BLaER1 treated with 17β-estradiol and CSF1 and Interleukin-3, amounts not matched to agents 10 nM and 100 nM (cell line): ENCODE measurements around the gene PSTPIP1.

Experiments used
- H3K27ac ChIP-seq, 11 experiments: shearing (Covaris generic); formaldehyde crosslinking; 2 replicates each; pipeline ENCODE4 v1.8.1; 2022
- H3K27me3 ChIP-seq, 11 experiments: shearing (Covaris generic); formaldehyde crosslinking; 2 replicates each; pipeline ENCODE4 v1.8.1; 2022
- H3K36me3 ChIP-seq, 11 experiments: shearing (Covaris generic); formaldehyde crosslinking; 2 replicates each; pipeline ENCODE4 v1.8.1; 2022
- H3K4me1 ChIP-seq, 10 experiments: shearing (Covaris generic); formaldehyde crosslinking; 2 replicates each; pipeline ENCODE4 v1.8.1; 2022
- H3K4me2 ChIP-seq, 11 experiments: shearing (Covaris generic); formaldehyde crosslinking; 2 replicates each; pipeline ENCODE4 v1.8.1; 2022
- H3K4me3 ChIP-seq, 10 experiments: shearing (Covaris generic); formaldehyde crosslinking; 2 replicates each; pipeline ENCODE4 v1.8.1; 2022
- H3K9ac ChIP-seq, 11 experiments: shearing (Covaris generic); formaldehyde crosslinking; 2 replicates each; pipeline ENCODE4 v1.8.1; 2022
- H3K9me3 ChIP-seq, 11 experiments: shearing (Covaris generic); formaldehyde crosslinking; replicated peaks in 1 of 11; 2 replicates each; pipeline ENCODE4 v1.8.1; 2022
- H4K20me1 ChIP-seq, 11 experiments: shearing (Covaris generic); formaldehyde crosslinking; 2 replicates each; pipeline ENCODE4 v1.8.1; 2022
- Cebpa-rat ChIP-seq, 11 experiments: shearing (Covaris generic); IDR thresholded peaks; 2 replicates each; pipeline ENCODE4 v1.8.1; 2022

The PSTPIP1 gene

GRCh38 chr15:77033417-77033728 is 38.4 kb downstream of the PSTPIP1 start:
- no peak for TF ChIP-seq Cebpa-rat (IDR thresholded peaks at IDR 0.05)
- H3K27me3 ChIP-seq: no peaks in the 10 kb centered on the region
- H3K36me3 ChIP-seq: peaks cover 18 to 96% (median 94%) of the 10 kb centered on the region in 11 experiments
- H3K4me3 ChIP-seq: no peak overlapping the region
- H3K9me3 ChIP-seq: peaks cover 0 to 41% (median 21%) of the 10 kb centered on the region in 11 experiments; a peak in 17 of 22 replicates
- H3K9ac ChIP-seq: peak overlapping the region in 4 of 11 experiments; percentile 2 to 27 (median 10); a peak in 1 of 22 replicates
- H3K4me2 ChIP-seq: peak overlapping the region in 1 of 11 experiments; percentile 87; a peak in 1 of 22 replicates
- peaks cover 0 to 83% (median 61%) of the 10 kb centered on the region in 11 experiments; a peak in 19 of 22 replicates for H4K20me1 ChIP-seq
- peaks cover 33 to 51% (median 45%) of the 10 kb centered on the region in 10 experiments for H3K4me1 ChIP-seq
- H3K27ac ChIP-seq: peak overlapping the region in 7 of 11 experiments; percentile 3 to 74 (median 21); a peak in 8 of 22 replicates

- Histone ChIP-seq H3K9me3 (peaks cover 0 to 41% (median 21%) of the 10 kb centered on the region in 11 experiments; a peak in 17 of 22 replicates), H3K4me3 (no peak overlapping the region), H3K4me1 (peaks cover 27 to 45% (median 39%) of the 10 kb centered on the region in 10 experiments), H4K20me1 (peaks cover 0 to 77% (median 61%) of the 10 kb centered on the region in 11 experiments; a peak in 19 of 22 replicates), H3K4me2 (no peak overlapping the region), H3K27ac (peak overlapping the region in 9 of 11 experiments; percentile 3 to 74 (median 19); a peak in 10 of 22 replicates), H3K27me3 (no peaks in the 10 kb centered on the region), H3K36me3 (peaks cover 18 to 89% (median 88%) of the 10 kb centered on the region in 11 experiments), H3K9ac (peak overlapping the region in 4 of 11 experiments; percentile 4 to 27 (median 13); a peak in 2 of 22 replicates)
- no peak for TF ChIP-seq Cebpa-rat (IDR thresholded peaks at IDR 0.05)
These were observed 39.1 kb downstream of the PSTPIP1 start for GRCh38 chr15:77033729-77034671.

GRCh38 chr15:77034695-77035489 is 40.0 kb downstream of the PSTPIP1 start:
- H4K20me1 ChIP-seq: peaks cover 0 to 68% (median 59%) of the 10 kb centered on the region in 11 experiments; a peak in 19 of 22 replicates
- no peak for TF ChIP-seq Cebpa-rat (IDR thresholded peaks at IDR 0.05)
- H3K27ac ChIP-seq: peak overlapping the region in 5 of 11 experiments; percentile 11 to 44 (median 21); a peak in 7 of 22 replicates
- no peak overlapping the region for H3K4me2 ChIP-seq
- peak overlapping the region in 1 of 11 experiments; percentile 10; a peak in 1 of 22 replicates for H3K9ac ChIP-seq
- H3K9me3 ChIP-seq: peaks cover 0 to 41% (median 21%) of the 10 kb centered on the region in 11 experiments; a peak in 17 of 22 replicates
- peaks cover 18 to 36% (median 30%) of the 10 kb centered on the region in 10 experiments for H3K4me1 ChIP-seq
- H3K4me3 ChIP-seq: no peak overlapping the region
- peaks cover 18 to 80% (median 79%) of the 10 kb centered on the region in 11 experiments for H3K36me3 ChIP-seq
- H3K27me3 ChIP-seq: no peaks in the 10 kb centered on the region

- TF ChIP-seq Cebpa-rat (IDR thresholded peaks at IDR 0.05): no peak
- H3K9ac ChIP-seq: no peak overlapping the region
These were observed 40.7 kb downstream of the PSTPIP1 start for GRCh38 chr15:77035584-77035983.

GRCh38 chr15:77035999-77036471 is 41.1 kb downstream of the PSTPIP1 start:
- TF ChIP-seq Cebpa-rat (IDR thresholded peaks at IDR 0.05): no peak
- Histone ChIP-seq H4K20me1 (peaks cover 0 to 63% (median 48%) of the 10 kb centered on the region in 11 experiments; a peak in 18 of 22 replicates), H3K9ac (no peak overlapping the region), H3K4me1 (peaks cover 7 to 33% (median 27%) of the 10 kb centered on the region in 10 experiments), H3K27me3 (no peaks in the 10 kb centered on the region), H3K4me2 (no peak overlapping the region), H3K9me3 (peaks cover 0 to 45% (median 21%) of the 10 kb centered on the region in 11 experiments; a peak in 17 of 22 replicates), H3K4me3 (0 out of 20 replicates have a peak overlapping the region, but pooled peaks of 1 of the 10 experiments have one; percentile 5), H3K27ac (0 out of 22 replicates have a peak overlapping the region, but pooled peaks of 1 of the 11 experiments have one; percentile 26), H3K36me3 (peaks cover 18 to 75% (median 68%) of the 10 kb centered on the region in 11 experiments)

More at GRCh38 chr15:77035584-77035983, 40.7 kb downstream of the PSTPIP1 start:
- H3K27me3 ChIP-seq: no peaks in the 10 kb centered on the region
- no peak overlapping the region for H3K4me2 ChIP-seq
- H3K9me3 ChIP-seq: peaks cover 0 to 44% (median 21%) of the 10 kb centered on the region in 11 experiments; a peak in 17 of 22 replicates
- peak overlapping the region in 1 of 11 experiments; percentile 44; a peak in 2 of 22 replicates for H3K27ac ChIP-seq
- H4K20me1 ChIP-seq: peaks cover 0 to 63% (median 52%) of the 10 kb centered on the region in 11 experiments; a peak in 18 of 22 replicates
- H3K4me1 ChIP-seq: peaks cover 11 to 33% (median 27%) of the 10 kb centered on the region in 10 experiments
- peaks cover 18 to 76% (median 72%) of the 10 kb centered on the region in 11 experiments for H3K36me3 ChIP-seq
- H3K4me3 ChIP-seq: 0 out of 20 replicates have a peak overlapping the region, but pooled peaks of 1 of the 10 experiments have one; percentile 5

GRCh38 chr15:77036537-77037387 is 41.8 kb downstream of the PSTPIP1 start:
- H3K4me1 ChIP-seq: peaks cover 2 to 33% (median 24%) of the 10 kb centered on the region in 10 experiments; a peak in 18 of 20 replicates
- H3K36me3 ChIP-seq: peaks cover 19 to 76% (median 66%) of the 10 kb centered on the region in 11 experiments
- no peak overlapping the region for H3K4me2 ChIP-seq
- H3K9me3 ChIP-seq: peaks cover 0 to 45% (median 21%) of the 10 kb centered on the region in 11 experiments; a peak in 17 of 22 replicates
- peak overlapping the region in 1 of 11 experiments; percentile 34; a peak in 2 of 22 replicates for H3K27ac ChIP-seq
- no peak overlapping the region for H3K9ac ChIP-seq
- H3K27me3 ChIP-seq: no peaks in the 10 kb centered on the region
- peak overlapping the region in 2 of 10 experiments; percentile 5 to 11; a peak in 2 of 20 replicates for H3K4me3 ChIP-seq
- TF ChIP-seq Cebpa-rat (IDR thresholded peaks at IDR 0.05): no peak
- H4K20me1 ChIP-seq: peaks cover 0 to 62% (median 41%) of the 10 kb centered on the region in 11 experiments; a peak in 16 of 22 replicates
